CD14-positive monocyte (primary cell): Measurements from ENCODE around the gene CACNA1B. TPM values are rescaled to one million over a fixed set of nuclear protein-coding genes. Genes with fewer than 3 reads are reported as not detected.
A peak's percentile ranks its signal among the peaks of the same experiment; 100 is the strongest.

Source experiments
- DNase-seq, 3 donors: peaks; one replicate each; pipeline ENCODE4 v3.0.0-alpha.2; 2011 to 2022
- H2AFZ ChIP-seq: 2 replicates; pipeline ENCODE4 v1.6.0; 2012; ENCODE audit warnings: mild to moderate bottlenecking, low read depth, low read length, inconsistent platforms; ENCODE audit not compliant: insufficient read depth, poor library complexity, severe bottlenecking
- H3K27ac ChIP-seq, 2 donors: 1 replicate in 1 of 2; 2 replicates in 1 of 2; pipeline ENCODE4 v1.5.1; 2012 to 2013; ENCODE audit warnings: low read length in 2 of 2, control low read depth in 1 of 2, inconsistent platforms in 1 of 2, low read depth in 1 of 2, mild to moderate bottlenecking in 1 of 2
- H3K27me3 ChIP-seq, 2 donors: one replicate each; pipeline versions ENCODE4 v1.6.0 to v1.6.1; 2011 to 2013; ENCODE audit warnings: low read length in 2 of 2; ENCODE audit not compliant: control insufficient read depth in 2 of 2, insufficient read depth in 2 of 2
- H3K36me3 ChIP-seq, 2 donors: replicated peaks in 1 of 2; 1 replicate in 1 of 2; 2 replicates in 1 of 2; pipeline versions ENCODE4 v1.5.1 to v1.6.1; 2012 to 2013; ENCODE audit warnings: low read length in 2 of 2, control low read depth in 1 of 2, inconsistent platforms in 1 of 2, mild to moderate bottlenecking in 1 of 2; ENCODE audit not compliant: insufficient read depth in 2 of 2, control insufficient read depth in 1 of 2
- H3K4me1 ChIP-seq, 2 donors: 1 replicate in 1 of 2; 2 replicates in 1 of 2; pipeline versions ENCODE4 v1.5.1 to v1.6.1; 2012 to 2013; ENCODE audit warnings: low read length in 2 of 2, control low read depth in 1 of 2, inconsistent platforms in 1 of 2, mild to moderate bottlenecking in 1 of 2, moderate library complexity in 1 of 2; ENCODE audit not compliant: insufficient read depth in 2 of 2, control insufficient read depth in 1 of 2
- H3K4me2 ChIP-seq: replicated peaks from 2 replicates; pipeline ENCODE3; 2012; ENCODE audit warnings: low read length, moderate library complexity, mild to moderate bottlenecking; ENCODE audit not compliant: poor library complexity, severe bottlenecking; ENCODE audit errors: extremely low read depth
- H3K4me3 ChIP-seq, 3 experiments: fragments of 200-600 bp in 1 of 3; sonication (generic) in 1 of 3; replicated peaks in 1 of 3; 1 replicate in 2 of 3; 2 replicates in 1 of 3; pipeline ENCODE4 v1.5.1; 2011 to 2013; ENCODE audit warnings: low read length in 3 of 3, mild to moderate bottlenecking in 3 of 3, control low read depth in 2 of 3, low read depth in 2 of 3, inconsistent platforms in 1 of 3, moderate library complexity in 1 of 3
- H3K79me2 ChIP-seq: 2 replicates; pipeline ENCODE4 v1.6.0; 2012; ENCODE audit warnings: mild to moderate bottlenecking, control low read depth, inconsistent platforms, low read length, moderate library complexity; ENCODE audit not compliant: insufficient read depth
- H3K9ac ChIP-seq: 2 replicates; pipeline ENCODE4 v1.6.0; 2017; ENCODE audit warnings: low read length, mild to moderate bottlenecking; ENCODE audit not compliant: insufficient read depth, poor library complexity, severe bottlenecking
- H3K9me3 ChIP-seq, 2 donors: replicated peaks in 1 of 2; 1 replicate in 1 of 2; 2 replicates in 1 of 2; pipeline versions ENCODE4 v1.5.1 to v1.6.1; 2012 to 2013; ENCODE audit warnings: low read length in 2 of 2, control low read depth in 1 of 2; ENCODE audit not compliant: control insufficient read depth in 1 of 2, insufficient read depth in 1 of 2
- H4K20me1 ChIP-seq: 2 replicates; pipeline ENCODE4 v1.6.0; 2012; ENCODE audit warnings: mild to moderate bottlenecking, low read length, control low read depth, moderate library complexity; ENCODE audit not compliant: insufficient read depth
- H3K27ac Mint-ChIP-seq, 7 donors: one replicate each; pipeline ENCODE4 v1.8.0; 2020; ENCODE audit warnings: mild to moderate bottlenecking in 7 of 7, mixed read lengths in 7 of 7, moderate library complexity in 6 of 7, inconsistent platforms in 2 of 7
- H3K27me3 Mint-ChIP-seq, 3 donors: one replicate each; pipeline ENCODE4 v1.8.0; 2021 to 2022; ENCODE audit warnings: low read depth in 3 of 3, mild to moderate bottlenecking in 3 of 3, mixed read lengths in 3 of 3, moderate library complexity in 3 of 3, inconsistent platforms in 1 of 3
- H3K36me3 Mint-ChIP-seq, 2 donors: one replicate each; pipeline ENCODE4 v1.8.0; 2020; ENCODE audit warnings: mixed read lengths in 2 of 2, inconsistent platforms in 1 of 2, mild to moderate bottlenecking in 1 of 2
- H3K4me1 Mint-ChIP-seq: one replicate; pipeline ENCODE4 v1.8.0; 2020; ENCODE audit warnings: mild to moderate bottlenecking, mixed read lengths
- H3K4me3 Mint-ChIP-seq, 2 donors: one replicate each; pipeline ENCODE4 v1.8.0; 2020; ENCODE audit warnings: mild to moderate bottlenecking in 2 of 2, mixed read lengths in 2 of 2, moderate library complexity in 1 of 2
- H3K9me3 Mint-ChIP-seq, 7 donors: one replicate each; pipeline ENCODE4 v1.8.0; 2020 to 2022; ENCODE audit warnings: mixed read lengths in 7 of 7, mild to moderate bottlenecking in 6 of 7, moderate library complexity in 6 of 7, inconsistent platforms in 2 of 7
- WGBS: methylation state at CpG from one replicate; pipeline ENCODE4 v1.1.5; 2013; ENCODE audit warnings: missing lambda C conversion rate; ENCODE audit not compliant: insufficient coverage; 5-methylcytosine and 5-hydroxymethylcytosine counted together
- intact Hi-C, 2 donors: fragments of 100-400 bp; cut with micrococcal nuclease; formaldehyde crosslinking; loops; one replicate each; pipeline versions ENCODE4 v1.15.0 to v1.15.1; 2023
- polyA plus RNA-seq, 3 donors: library from polyadenylated mRNA; depleted of rRNA in 1 of 3; unstranded in 2 of 3; stranded (reverse) in 1 of 3; fragments of 300-500 nt in 2 of 3; fragments of >200 nt in 1 of 3; fragmentation: Illumina TruSeq in 2 of 3; gene quantifications; 1 replicate in 2 of 3; 2 replicates in 1 of 3; pipeline ENCODE4 v1.2.3, GENCODE V29; 2012 to 2021
- TF ChIP-seq, protein P1 (sequence below): fragments of 200-600 bp; IDR thresholded peaks from one replicate; pipeline ENCODE4 v1.8.0; 2022; ENCODE audit warnings: antibody characterized with exemption, mild to moderate bottlenecking

CACNA1B gene
- polyA plus RNA-seq, 3 donors: not detected

DNA sequence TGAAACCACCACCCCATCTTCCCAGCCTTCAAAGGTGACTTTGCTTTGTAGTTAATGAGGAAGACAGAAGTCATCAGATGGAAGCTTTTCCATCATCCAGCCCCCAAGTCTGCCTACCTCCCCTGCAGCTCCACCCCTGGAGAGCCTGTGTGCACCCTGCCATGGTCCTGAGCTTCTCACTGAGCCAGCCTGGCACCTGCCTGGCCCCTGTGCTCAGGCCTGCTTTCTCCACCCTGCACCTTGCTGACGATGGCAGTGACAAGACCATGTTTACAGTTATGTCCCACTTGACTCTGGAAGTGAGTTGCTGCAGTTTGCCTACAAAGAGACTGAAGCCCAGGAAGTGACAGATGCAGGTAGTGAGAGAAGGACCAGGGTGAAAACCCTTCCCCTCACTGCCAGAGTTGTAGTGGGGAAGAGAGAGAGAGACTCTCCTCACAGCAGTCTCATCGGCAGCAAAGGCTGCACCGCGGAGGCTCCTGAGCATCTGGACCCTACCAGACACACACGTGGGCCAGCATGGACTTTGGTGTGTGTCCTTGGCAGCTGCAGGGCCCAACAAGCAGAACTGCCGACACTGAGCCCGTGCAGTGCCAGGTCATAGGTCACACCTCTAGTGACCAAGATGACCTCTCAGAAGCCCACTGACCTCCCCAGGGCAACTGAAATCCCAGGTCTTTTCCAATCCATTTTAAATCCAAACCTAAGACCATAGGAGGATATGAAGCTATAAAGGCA lies 107.1 kb downstream of the CACNA1B start:
- TF ChIP-seq, protein P1, sequence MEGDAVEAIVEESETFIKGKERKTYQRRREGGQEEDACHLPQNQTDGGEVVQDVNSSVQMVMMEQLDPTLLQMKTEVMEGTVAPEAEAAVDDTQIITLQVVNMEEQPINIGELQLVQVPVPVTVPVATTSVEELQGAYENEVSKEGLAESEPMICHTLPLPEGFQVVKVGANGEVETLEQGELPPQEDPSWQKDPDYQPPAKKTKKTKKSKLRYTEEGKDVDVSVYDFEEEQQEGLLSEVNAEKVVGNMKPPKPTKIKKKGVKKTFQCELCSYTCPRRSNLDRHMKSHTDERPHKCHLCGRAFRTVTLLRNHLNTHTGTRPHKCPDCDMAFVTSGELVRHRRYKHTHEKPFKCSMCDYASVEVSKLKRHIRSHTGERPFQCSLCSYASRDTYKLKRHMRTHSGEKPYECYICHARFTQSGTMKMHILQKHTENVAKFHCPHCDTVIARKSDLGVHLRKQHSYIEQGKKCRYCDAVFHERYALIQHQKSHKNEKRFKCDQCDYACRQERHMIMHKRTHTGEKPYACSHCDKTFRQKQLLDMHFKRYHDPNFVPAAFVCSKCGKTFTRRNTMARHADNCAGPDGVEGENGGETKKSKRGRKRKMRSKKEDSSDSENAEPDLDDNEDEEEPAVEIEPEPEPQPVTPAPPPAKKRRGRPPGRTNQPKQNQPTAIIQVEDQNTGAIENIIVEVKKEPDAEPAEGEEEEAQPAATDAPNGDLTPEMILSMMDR: no peak
- Histone ChIP-seq H3K4me3 (no peak overlapping the region), H3K4me2 (no peak overlapping the region), H3K9me3 (no peaks in the 10 kb centered on the region), H3K27me3 (no peaks in the 10 kb centered on the region), H3K4me1 (no peaks in the 10 kb centered on the region), H3K79me2 (no peaks in the 10 kb centered on the region), H4K20me1 (no peaks in the 10 kb centered on the region), H3K27ac (no peak overlapping the region), H3K36me3 (no peaks in the 10 kb centered on the region), H3K9ac (no peak overlapping the region), H2AFZ (no peak overlapping the region)
- no peaks in the 10 kb centered on the region for H3K4me1 Mint-ChIP-seq
- no peaks in the 10 kb centered on the region for H3K36me3 Mint-ChIP-seq
- intact Hi-C loops: no loop called here
- H3K9me3 Mint-ChIP-seq: peaks cover 0 to 6% (median 2%) of the 10 kb centered on the region in 7 donors
- H3K27ac Mint-ChIP-seq: no peak overlapping the region
- 94% methylated on average over 6 of the region's 7 CpGs for WGBS
- no peak overlapping the region for H3K4me3 Mint-ChIP-seq
- peaks cover 3 to 10% (median 5%) of the 10 kb centered on the region in 3 donors for H3K27me3 Mint-ChIP-seq
- no peak for DNase-seq

DNA sequence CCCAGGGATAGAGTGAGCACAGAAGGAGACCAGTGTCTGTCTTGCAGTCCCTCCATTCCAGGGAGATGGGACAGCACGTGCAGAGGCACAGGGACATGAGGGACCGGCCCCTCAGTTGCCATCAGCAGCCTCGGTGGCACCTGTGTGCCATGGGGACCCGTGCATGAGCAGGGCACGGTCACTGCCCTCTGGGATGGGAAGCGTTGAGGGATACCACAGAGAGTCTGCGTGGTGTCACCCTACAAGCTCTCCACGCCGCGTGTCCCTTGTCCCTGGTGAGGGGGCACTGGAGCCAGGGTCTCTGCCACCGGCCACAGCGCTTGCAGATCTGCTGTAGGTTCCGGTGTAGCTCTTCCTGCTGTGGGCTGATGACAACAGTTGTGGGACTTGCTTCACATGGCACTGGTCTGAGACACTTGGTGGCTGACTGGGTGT lies 108.1 kb downstream of the CACNA1B start:
- H4K20me1 ChIP-seq: no peaks in the 10 kb centered on the region
- no peak overlapping the region for H3K4me3 ChIP-seq
- H2AFZ ChIP-seq: no peak overlapping the region
- intact Hi-C loops: no loop called here
- TF ChIP-seq, protein P1: no peak
- H3K27me3 ChIP-seq: no peaks in the 10 kb centered on the region
- no peak overlapping the region for H3K9ac ChIP-seq
- no peaks in the 10 kb centered on the region for H3K36me3 Mint-ChIP-seq
- H3K4me1 ChIP-seq: no peaks in the 10 kb centered on the region
- H3K36me3 ChIP-seq: no peaks in the 10 kb centered on the region
- H3K4me1 Mint-ChIP-seq: no peaks in the 10 kb centered on the region
- H3K79me2 ChIP-seq: no peaks in the 10 kb centered on the region
- DNase-seq: no peak
- peak overlapping the region in 1 of 7 donors; percentile 2 for H3K27ac Mint-ChIP-seq
- peaks cover 0 to 6% (median 3%) of the 10 kb centered on the region in 7 donors for H3K9me3 Mint-ChIP-seq
- no peaks in the 10 kb centered on the region for H3K9me3 ChIP-seq
- 93% methylated on average over 12 of the region's 13 CpGs for WGBS
- no peak overlapping the region for H3K27ac ChIP-seq
- no peak overlapping the region for H3K4me2 ChIP-seq
- peaks cover 3 to 13% (median 5%) of the 10 kb centered on the region in 3 donors for H3K27me3 Mint-ChIP-seq
- no peak overlapping the region for H3K4me3 Mint-ChIP-seq
